GM18868 (cell line): ENCODE data around the gene GRM1.

ENCODE experiments used
- ATAC-seq: cut with Tn5 transposase; IDR thresholded peaks from one replicate; pipeline ENCODE4 v1.9.1; 2021; ENCODE audit warnings: mild to moderate bottlenecking, moderate library complexity; ENCODE audit not compliant: unreplicated experiment

Gene GRM1

DNA sequence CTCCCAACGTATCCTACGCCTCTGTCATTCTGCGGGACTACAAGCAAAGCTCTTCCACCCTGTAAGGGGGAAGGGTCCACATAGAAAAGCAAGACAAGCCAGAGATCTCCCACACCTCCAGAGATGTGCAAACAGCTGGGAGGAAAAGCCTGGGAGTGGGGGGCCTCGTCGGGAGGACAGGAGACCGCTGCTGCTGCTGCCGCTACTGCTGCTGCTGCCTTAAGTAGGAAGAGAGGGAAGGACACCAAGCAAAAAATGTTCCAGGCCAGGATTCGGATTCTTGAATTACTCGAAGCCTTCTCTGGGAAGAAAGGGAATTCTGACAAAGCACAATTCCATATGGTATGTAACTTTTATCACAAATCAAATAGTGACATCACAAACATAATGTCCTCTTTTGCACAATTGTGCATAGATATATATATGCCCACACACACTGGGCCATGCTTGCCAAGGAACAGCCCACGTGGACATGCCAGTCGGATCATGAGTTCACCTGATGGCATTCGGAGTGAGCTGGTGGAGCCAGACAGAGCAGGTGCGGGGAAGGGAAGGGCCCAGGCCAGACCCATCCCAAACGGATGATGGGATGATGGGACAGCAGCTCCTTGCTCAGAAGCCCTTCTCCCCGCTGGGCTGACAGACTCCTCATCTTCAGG lies 406.0 kb downstream of the GRM1 start:
- no peak for ATAC-seq

- no peak for ATAC-seq
Observed at GRCh38 chr6:146441907-146442306, 413.0 kb downstream of the GRM1 start.

DNA sequence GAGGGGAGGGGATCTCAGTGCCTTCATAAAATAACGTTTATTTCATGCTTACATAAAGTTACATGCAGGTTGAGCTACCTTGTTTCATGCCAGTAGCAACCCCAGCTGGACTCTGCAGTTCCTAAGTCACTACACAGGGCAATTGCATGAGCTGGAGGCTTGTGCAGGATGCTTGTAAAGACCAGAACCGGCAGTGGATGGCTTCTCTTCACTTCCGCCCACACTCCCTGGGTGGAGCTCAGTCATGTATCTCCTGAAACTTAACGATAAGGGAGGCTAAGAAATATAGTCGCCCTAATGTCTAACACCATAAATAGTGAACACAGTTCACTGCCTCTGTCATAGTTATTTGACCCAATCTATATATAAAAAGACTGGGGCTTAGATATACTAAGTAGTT lies 415.3 kb downstream of the GRM1 start:
- ATAC-seq = no peak

- no peak for ATAC-seq
Observed at GRCh38 chr6:146445233-146445632, 416.4 kb downstream of the GRM1 start.

- ATAC-seq = no peak
Observed at GRCh38 chr6:146456886-146457285, 428.0 kb downstream of the GRM1 start.

DNA sequence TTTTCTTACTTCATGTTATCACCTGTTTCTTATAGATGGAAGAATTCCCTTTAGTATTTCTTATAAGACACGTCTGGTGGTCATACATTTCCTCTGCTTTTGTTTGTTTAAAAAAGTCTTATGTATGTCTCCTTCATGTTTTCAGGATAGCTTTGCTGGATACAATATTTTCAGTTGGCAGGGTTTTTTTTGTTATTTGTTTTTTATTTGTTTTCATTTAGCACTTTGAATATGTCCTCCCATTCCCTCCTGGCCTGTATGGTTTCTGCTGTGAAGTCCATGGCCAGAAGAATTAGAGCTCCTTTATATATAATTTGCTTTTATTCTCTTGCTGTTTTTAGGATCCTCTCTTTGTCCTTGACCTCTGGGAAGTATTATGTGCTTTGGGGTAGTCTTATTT lies 432.1 kb downstream of the GRM1 start:
- ATAC-seq = no peak

GRCh38 chr6:146470091-146470770 lies 441.4 kb downstream of the GRM1 start:
- ATAC-seq = no peak

DNA sequence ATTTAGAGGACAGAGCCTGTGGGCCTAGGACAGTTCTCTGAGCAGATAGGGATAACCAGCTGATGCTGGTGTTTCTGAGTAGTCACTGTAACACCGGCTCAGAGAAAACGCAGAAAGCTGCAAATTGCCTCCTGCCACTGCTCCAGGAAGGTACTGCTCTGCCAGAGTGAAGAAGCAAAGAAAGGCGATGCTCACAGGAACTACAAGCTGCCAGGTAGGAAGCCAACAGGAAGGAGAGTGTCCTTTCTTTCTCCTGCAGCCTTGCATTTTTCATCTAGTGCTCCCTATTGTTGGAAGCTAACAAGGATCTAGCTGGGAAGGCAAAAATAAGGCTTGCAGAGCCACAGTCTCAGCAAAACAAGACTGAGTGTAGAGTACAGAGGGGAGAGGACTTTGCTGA lies 444.1 kb downstream of the GRM1 start:
- no peak for ATAC-seq

DNA sequence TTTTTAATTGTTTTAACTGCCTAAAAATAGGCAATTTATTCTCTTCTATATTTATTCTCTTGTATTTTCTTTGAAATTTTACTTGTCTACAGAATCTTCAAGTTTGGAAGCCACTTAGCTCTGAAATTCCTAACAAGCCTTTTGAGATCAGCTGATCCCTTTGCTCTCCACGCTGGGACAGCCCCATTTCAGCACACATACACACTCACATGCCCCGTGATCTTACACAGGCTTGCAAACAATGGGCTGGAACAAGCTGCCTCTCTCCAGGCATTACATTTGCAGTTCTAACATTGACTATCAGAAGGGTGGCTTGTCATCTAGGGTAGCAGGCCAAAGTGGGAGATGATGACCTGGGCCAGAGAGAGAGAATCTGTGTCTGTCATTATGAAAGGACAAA lies 452.7 kb downstream of the GRM1 start:
- no peak for ATAC-seq

- ATAC-seq = no peak
Observed at GRCh38 chr6:146484411-146484810, 455.5 kb downstream of the GRM1 start.
